ENCODE results near the gene MAML1.

- no peak for TF ChIP-seq CTCF (IDR thresholded peaks at IDR 0.05)
- no peak for TF ChIP-seq POLR2A (IDR thresholded peaks at IDR 0.05)
- no peak for TF ChIP-seq EP300 (IDR thresholded peaks at IDR 0.05)
Measured at GRCh38 chr5:179738742-179739141, 6.1 kb downstream of the MAML1 start.
